GM10847 (cell line): Measurements from ENCODE around the gene CYBC1.

ENCODE experiments used
- POLR2A ChIP-seq: IDR thresholded peaks from 2 replicates; pipeline ENCODE4 v1.6.1; 2011; ENCODE audit not compliant: insufficient read length; ENCODE audit errors: extremely low read depth

CYBC1 gene

DNA sequence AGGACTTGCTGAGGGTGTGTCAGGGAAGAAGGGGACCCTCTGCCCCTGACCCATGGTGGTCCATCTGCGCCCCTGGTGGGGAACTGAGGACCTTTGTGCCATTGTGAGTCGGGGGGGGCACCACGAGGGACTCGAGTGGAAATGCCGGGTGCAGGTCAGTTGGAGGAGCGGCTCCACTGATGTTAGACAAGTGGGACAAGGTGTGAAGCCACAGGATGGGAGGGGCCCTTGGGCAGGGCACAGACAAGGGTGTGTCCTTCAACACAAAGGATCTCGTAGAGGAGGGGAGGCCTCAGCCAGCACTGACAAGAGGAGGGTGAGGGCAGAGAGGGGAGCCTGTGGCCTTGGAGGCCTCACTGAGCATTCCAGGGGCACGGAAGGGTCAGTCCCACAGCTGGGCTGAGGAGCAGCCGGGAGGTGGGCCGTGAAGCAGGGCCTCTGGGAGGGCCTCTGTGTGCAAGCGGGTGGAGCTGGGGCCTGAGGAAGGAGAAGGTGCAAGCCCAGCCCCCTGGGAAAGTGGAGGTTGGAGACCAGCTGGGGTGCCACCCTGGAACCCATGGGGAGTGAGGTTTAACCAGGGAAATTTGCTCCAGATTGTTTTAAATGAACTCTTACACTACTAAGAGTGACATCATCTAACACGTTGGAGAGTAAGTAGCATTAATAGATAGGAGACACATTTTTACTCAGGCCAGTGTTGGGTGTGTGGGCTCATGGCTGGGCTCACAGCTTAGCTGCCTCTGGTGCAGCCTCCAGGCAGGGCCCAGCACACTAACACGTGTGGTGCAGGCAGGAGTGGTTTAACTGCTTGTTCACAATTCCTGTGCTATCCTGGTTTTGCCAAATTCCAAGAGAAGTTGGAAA is 35.9 kb upstream of the CYBC1 start:
- TF ChIP-seq POLR2A: no peak

DNA sequence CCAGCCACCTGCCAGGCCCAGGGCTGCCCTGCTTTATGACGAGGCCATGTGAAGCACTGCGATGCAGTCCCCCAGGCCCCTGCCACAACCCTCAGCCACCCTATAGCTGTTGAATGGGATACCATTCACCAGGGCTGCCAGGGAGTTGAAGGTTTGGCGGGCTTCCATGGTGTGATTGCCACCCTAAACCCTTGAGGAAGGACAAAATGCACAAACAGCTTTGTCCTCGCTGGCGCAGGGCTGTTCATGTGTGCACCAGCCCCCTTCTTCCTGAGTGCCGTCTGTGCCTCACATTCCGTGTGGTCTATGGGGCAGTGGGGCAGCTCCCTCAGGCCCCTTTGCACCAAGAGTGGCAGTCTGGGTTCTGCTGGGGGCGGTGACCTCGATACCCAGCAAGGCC is 33.3 kb upstream of the CYBC1 start:
- TF ChIP-seq POLR2A: no peak

DNA sequence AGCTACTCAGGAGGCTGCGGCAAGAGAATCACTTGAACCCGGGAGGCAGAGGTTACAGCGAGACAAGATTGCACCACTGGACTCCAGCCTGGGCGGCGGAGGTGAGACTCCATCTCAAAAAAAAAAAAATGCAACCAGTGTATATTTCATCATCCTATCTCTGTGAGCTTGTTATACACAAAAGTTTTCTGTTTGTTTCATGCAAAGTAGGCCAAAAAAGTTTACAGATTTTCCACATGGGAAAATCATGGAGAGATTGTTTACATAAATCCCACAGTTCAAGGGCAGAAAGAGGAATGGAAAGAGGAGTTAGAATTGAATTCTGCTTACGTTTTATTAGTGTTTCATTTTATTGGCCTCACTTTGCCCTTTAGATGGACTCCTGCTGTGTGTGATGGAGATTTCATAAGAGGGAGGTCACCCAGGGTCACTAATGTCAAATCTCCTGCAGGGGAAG is 32.7 kb upstream of the CYBC1 start:
- no peak for TF ChIP-seq POLR2A

DNA sequence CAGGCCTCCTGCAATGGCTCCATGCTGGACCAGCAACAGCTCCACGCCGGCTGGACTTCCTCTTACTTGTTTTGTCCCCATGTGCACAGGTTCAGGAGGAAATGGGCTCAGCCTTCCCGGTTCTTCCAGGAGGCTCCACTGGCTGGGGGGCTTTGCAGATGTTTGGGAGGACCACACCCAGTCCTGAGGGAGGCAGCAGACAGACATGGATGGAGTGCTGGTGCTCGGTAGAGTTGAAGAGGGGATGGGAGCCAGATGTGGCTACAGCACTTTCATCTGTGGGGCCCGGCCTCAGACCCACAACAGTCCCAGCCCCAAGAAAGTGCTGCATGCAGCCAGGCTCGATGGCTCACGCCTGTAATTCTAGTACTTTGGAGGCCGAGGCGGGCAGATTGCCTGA is 29.8 kb upstream of the CYBC1 start:
- no peak for TF ChIP-seq POLR2A

DNA sequence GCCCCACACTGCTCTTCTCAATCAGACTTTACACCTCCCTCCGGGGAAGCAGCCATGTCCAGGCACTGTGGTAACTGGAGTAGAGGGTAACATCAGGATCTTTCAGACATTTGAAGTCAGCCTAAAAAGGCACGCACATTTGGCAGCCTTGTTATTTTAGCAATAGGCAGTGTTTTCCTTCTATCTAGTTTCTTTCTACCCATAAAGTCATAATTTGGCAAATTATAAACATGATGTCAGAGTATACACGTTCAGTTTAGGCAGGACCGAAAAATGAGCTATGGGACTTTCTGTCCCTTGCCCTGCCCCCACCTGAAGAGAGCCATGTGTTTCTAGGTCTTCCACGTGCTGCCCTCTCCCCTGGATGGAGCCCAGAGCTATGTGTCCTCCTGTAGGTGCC is 29.1 kb upstream of the CYBC1 start:
- no peak for TF ChIP-seq POLR2A

DNA sequence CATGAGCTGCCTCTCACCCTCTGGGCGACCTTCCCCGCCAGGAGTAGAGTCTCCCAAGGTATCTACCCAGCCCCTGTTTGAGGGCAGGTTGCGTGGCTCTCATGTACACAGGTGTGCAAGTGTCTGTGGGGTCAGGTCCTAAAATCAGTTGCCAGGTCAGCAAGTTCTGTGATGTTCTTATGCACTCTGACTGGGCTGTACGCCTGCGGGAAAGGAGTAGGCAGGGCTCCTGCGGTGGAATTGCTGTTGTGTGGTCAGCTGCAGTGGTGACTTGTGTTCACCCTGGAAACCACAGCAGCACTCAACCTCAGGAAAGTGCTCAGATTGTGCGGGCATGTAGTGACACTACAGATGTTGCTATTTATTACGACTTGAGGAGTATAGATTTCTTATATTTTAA is 27.4 kb upstream of the CYBC1 start:
- TF ChIP-seq POLR2A: no peak

DNA sequence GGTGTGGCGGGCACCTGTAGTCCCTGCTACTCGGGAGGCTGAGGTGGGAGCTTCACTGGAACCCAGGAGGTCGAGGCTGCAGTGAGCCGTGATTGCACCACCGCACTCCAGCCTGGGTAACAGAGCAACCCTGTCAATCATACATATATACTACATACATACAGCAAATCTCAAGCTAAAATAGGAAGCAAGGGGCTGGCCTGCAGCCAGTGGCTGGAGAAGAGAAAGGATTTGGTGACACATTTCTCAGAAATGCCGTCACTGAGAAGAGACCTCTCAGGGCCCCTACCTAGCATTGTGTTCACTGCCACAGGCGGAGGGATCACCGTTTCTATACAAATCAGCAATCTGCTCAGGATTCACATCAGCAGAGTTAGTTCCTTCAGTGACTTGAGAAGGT is 24.9 kb upstream of the CYBC1 start:
- no peak for TF ChIP-seq POLR2A

DNA sequence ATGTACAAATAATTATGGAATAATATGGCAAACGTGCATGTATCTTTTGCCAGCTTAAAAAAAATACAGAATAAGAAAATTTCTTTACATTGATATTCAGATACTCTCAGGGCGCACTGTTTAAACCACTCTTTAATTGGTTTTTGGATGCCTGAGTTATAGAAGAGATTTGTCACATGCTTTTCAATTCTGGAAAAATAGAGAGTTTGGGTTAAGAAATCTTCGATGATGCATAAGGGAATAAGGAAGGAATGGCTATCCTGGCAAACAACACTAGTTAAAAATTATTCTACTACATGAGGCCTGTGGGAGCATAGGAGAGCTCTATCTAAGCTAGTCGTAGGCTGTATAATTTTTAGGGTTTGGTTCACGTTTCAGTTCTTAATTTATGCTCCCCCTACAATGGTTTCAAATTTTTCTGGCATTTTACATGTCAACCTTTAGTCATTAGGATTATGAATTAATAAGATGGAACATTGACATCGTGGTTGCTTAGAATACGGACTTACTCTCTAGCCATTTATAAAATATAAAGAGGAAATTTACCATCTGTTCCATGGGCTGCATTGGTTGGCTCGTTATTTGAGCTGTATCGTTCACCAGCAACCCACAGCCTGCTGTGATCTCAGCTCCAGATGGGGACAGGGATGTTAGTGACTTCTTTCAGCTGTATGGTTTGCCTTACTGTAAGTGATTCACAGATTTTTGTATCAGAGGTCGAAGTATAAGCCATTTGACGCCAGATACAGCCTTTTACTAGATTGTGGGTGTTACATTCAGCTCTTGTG is 23.9 kb upstream of the CYBC1 start:
- no peak for TF ChIP-seq POLR2A

DNA sequence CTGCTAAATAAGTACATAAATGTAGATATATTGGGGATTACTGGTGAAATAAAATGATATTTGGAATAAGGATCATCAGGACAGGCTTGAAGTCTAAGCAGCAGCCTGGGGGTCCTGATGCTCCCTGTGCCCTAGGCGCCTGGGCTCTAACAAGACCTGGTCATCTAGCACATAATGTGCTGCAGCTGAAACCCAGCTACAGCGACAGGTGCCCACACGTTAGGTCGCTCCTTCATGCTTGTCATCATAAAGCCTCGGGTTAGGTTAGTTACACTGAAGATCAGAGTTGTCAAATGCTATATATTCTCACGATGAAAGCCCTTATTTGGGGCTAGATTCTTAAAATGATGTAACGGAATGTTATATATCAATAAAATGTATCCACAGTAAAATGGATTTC is 19.5 kb upstream of the CYBC1 start:
- no peak for TF ChIP-seq POLR2A

DNA sequence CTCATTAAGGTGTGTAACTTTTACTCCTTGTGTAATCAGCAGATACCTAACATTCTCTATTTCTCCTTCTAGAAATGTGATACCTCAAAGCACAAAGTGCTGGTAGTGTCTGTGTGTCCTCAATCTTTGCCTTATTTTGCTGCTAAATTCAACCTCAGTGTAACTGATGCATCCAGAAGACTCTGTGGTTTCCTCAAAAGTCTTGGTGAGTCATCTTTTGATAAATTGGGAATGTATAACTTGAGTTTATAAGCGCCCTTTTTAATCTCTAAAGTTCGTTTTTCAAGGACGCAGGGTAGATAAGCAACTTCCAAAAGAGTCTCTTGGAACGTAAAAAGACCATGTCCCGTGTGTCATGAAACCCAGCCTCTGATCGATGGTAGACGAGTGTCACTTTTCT is 18.1 kb upstream of the CYBC1 start:
- no peak for TF ChIP-seq POLR2A

DNA sequence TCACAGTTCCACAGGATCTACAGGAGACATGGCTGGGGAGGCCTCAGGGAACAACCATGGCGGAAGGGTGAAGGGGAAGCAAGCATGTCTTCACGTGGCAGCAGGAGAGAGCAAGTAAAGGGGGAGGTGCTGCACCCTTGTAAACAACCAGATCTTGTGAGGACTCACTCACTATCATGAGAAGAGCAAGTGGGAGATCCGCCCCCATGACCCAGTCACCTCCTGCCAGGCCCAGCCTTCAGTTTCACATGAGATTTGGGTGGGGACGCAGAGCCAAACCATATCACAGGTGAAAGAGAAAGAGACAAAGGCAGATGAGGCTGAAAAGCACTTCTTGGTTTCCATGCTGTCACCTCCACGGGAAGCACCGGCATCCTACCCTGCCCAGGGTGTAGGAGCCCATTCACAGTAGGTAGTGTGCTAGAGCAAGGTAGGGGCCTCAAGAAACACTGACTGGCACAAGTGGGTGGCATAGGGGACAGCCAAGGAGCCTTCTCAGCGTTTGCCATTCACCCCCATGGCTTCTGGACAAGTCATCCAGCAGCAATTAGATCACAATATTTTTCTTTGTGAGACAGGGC is 14.6 kb upstream of the CYBC1 start:
- no peak for TF ChIP-seq POLR2A

DNA sequence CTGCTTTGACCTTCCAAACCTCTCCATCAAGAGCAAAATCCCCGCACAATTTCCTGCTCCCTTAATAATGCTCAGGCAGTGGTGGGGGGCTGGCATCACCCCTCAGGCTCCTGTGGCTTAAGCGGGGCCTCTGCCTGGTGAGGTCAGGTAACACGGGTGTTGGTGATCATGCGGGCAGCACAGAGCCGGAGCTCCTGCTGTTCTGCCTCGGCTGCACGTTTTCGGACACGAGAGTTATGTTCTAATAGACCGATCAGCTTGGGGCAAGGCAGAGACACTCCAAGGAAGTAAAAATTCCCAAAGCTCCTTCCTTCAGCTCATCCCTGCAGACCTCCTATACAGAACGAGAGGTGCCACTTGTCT is 14.0 kb upstream of the CYBC1 start:
- no peak for TF ChIP-seq POLR2A

DNA sequence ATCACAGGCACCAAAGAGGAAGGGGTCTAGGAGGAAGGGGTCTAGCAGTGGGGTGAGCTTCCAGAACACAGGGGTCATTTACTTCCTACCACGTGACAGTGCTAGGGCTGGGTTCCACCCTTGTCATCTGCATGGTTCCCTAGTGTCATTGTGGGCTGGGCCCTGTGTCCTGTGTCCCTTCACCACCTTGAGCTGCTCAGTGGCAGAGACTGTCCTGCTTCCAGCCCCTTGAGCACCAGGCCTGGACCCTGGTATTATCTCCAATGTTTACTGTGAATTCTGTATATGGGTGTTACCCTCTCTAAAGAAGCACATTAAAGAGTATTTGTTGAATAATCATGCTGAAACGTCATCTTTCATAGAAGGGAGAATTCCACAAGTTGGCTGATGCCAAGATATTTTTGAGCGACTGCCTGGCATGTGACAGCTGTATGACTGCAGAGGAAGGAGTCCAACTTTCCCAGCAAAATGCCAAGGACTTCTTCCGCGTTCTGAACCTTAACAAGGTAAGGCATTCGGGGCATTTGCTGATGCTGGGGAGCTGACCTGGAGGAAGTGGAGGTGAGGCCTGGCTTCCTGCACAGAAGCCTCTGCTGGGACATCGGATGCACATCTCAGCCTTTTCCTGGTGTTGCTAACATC is 13.5 kb upstream of the CYBC1 start:
- TF ChIP-seq POLR2A: no peak

DNA sequence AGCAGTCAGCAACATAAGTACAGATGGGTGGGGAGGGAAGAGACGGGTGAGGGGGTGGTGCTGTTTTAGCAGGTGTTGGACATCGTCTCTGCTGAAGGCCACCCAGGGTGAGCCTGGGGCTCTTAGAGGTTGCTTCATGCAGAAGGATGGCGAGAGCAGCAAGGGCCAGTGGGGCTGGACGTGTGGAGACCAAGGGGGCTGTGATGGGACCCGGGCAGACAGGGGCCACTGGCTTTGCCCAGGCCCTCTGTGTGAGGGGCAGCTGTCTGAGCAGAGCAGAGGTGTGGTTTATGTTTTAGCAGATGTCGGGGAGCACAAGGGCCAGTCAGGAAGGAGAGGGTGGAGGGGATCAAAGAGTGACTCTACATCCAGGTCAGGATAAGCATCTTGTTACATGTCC is 12.8 kb upstream of the CYBC1 start:
- TF ChIP-seq POLR2A: no peak

DNA sequence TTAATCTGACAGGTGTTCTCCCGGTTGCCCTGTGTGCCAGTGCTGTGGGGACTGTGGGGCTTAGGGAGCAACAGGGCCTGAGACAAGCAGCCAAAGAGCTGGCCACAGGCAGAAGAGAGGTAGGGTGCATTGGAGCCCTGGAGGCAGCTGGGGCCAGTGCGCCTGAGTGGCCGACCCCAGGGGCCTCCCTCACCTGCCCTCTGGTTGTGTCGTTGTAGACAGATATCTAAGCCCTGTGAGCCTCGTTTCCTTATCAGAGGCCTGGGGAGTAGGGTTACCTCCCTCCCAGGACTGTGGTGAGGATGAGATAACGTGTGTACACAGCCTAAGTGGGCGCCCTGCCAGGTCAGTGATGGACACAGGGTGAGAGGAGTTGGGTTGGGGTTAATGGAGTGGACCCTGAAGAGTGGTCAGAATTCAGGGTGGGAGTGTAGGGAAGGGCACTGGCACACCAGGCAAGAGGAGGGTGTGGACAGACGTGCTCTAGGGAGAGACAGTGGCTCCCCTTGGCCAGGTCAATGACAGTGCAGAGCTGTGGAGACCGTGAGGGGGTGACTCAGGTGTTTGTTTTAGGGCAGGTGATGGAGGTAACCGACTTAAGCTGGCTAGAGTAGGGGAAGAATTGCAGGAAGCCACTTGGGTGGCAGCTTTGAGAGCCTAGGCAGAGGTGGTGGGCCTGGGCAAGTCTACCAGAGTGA is 11.4 kb upstream of the CYBC1 start:
- TF ChIP-seq POLR2A: no peak
